KOPT-K1 (cell line): ENCODE data around the gene GPS1.

Experiments used
- H3K27ac ChIP-seq: fragments of 200-600 bp; sonication (generic); 2 replicates; pipeline ENCODE4 v1.5.1; 2016; ENCODE audit warnings: antibody characterized with exemption, mild to moderate bottlenecking, low read depth, low read length; ENCODE audit not compliant: poor library complexity, severe bottlenecking
- H3K36me3 ChIP-seq: fragments of 200-600 bp; sonication (generic); 2 replicates; pipeline ENCODE4 v1.5.1; 2017; ENCODE audit warnings: antibody characterized with exemption, mild to moderate bottlenecking, low read length, moderate library complexity; ENCODE audit not compliant: insufficient read depth
- H3K9me3 ChIP-seq: fragments of 200-600 bp; sonication (generic); 2 replicates; pipeline ENCODE4 v1.5.1; 2017; ENCODE audit warnings: antibody characterized with exemption, low read length, mild to moderate bottlenecking; ENCODE audit not compliant: insufficient read depth, poor library complexity, severe bottlenecking

GPS1 gene

GRCh38 chr17:82011617-82012187, 40.0 kb upstream of the GPS1 start:
- no peaks in the 10 kb centered on the region for H3K36me3 ChIP-seq

GRCh38 chr17:82012261-82012639, 39.4 kb upstream of the GPS1 start:
- H3K36me3 ChIP-seq, result 0 out of 2 replicates have a peak, but pooled peaks cover 2% of the 10 kb centered on the region
- no peak overlapping the region for H3K27ac ChIP-seq
- no peaks in the 10 kb centered on the region for H3K9me3 ChIP-seq

More at GRCh38 chr17:82011617-82012187, 40.0 kb upstream of the GPS1 start:
- no peaks in the 10 kb centered on the region for H3K9me3 ChIP-seq
- H3K27ac ChIP-seq, result no peak overlapping the region

GRCh38 chr17:82012640-82013295, 38.9 kb upstream of the GPS1 start:
- 0 out of 2 replicates have a peak, but pooled peaks cover 4% of the 10 kb centered on the region for H3K36me3 ChIP-seq
- H3K27ac ChIP-seq, result no peak overlapping the region

GRCh38 chr17:82013341-82013740, 38.4 kb upstream of the GPS1 start:
- H3K9me3 ChIP-seq, result no peaks in the 10 kb centered on the region
- H3K27ac ChIP-seq, result no peak overlapping the region
- peaks cover 9% of the 10 kb centered on the region; the same call in 1 of the 2 replicates for H3K36me3 ChIP-seq

More at GRCh38 chr17:82012640-82013295, 38.9 kb upstream of the GPS1 start:
- H3K9me3 ChIP-seq, result no peaks in the 10 kb centered on the region

- H3K27ac ChIP-seq, result no peak overlapping the region
- H3K36me3 ChIP-seq, result peaks cover 14% of the 10 kb centered on the region
- no peaks in the 10 kb centered on the region for H3K9me3 ChIP-seq
Measured at GRCh38 chr17:82013772-82014321, 37.9 kb upstream of the GPS1 start.

- H3K9me3 ChIP-seq, result no peaks in the 10 kb centered on the region
- H3K36me3 ChIP-seq, result peaks cover 20% of the 10 kb centered on the region
- H3K27ac ChIP-seq, result no peak overlapping the region
Measured at GRCh38 chr17:82014432-82014831, 37.3 kb upstream of the GPS1 start.

- H3K36me3 ChIP-seq, result peaks cover 23% of the 10 kb centered on the region
- no peak overlapping the region for H3K27ac ChIP-seq
- H3K9me3 ChIP-seq, result no peaks in the 10 kb centered on the region
Measured at GRCh38 chr17:82014971-82015310, 36.8 kb upstream of the GPS1 start.

- H3K9me3 ChIP-seq, result no peaks in the 10 kb centered on the region
- H3K27ac ChIP-seq, result no peak overlapping the region
- H3K36me3 ChIP-seq, result peaks cover 23% of the 10 kb centered on the region
Measured at GRCh38 chr17:82015311-82015971, 36.3 kb upstream of the GPS1 start.

GRCh38 chr17:82016061-82016874, 35.4 kb upstream of the GPS1 start:
- H3K9me3 ChIP-seq, result no peaks in the 10 kb centered on the region
- no peak overlapping the region for H3K27ac ChIP-seq
- peaks cover 23% of the 10 kb centered on the region for H3K36me3 ChIP-seq

GRCh38 chr17:82016875-82017459, 34.7 kb upstream of the GPS1 start:
- Histone ChIP-seq H3K27ac (no peak overlapping the region), H3K9me3 (no peaks in the 10 kb centered on the region), H3K36me3 (peaks cover 23% of the 10 kb centered on the region)

- peaks cover 23% of the 10 kb centered on the region for H3K36me3 ChIP-seq
- no peaks in the 10 kb centered on the region for H3K9me3 ChIP-seq
- H3K27ac ChIP-seq, result no peak overlapping the region
Measured at GRCh38 chr17:82017612-82018151, 34.0 kb upstream of the GPS1 start.

- Histone ChIP-seq H3K9me3 (no peaks in the 10 kb centered on the region), H3K27ac (no peak overlapping the region), H3K36me3 (peaks cover 23% of the 10 kb centered on the region)
Measured at GRCh38 chr17:82018152-82018988, 33.3 kb upstream of the GPS1 start.

GRCh38 chr17:82018989-82019689, 32.6 kb upstream of the GPS1 start:
- peaks cover 23% of the 10 kb centered on the region for H3K36me3 ChIP-seq
- no peak overlapping the region for H3K27ac ChIP-seq
- no peaks in the 10 kb centered on the region for H3K9me3 ChIP-seq
